GM21786 (cell line): Measurements from ENCODE around the gene SLIRP.
"Not testable (repeated sequence)": the region's sequence is repeated elsewhere in the genome, so short reads cannot be mapped to it uniquely, and the experiment has no call there.

ENCODE experiments used
- ATAC-seq: cut with Tn5 transposase; IDR thresholded peaks from one replicate; pipeline ENCODE4 v1.9.1; 2021; ENCODE audit not compliant: unreplicated experiment

The SLIRP gene

GRCh38 chr14:77741438-77741837 is 33.5 kb downstream of the SLIRP start:
- no peak for ATAC-seq

DNA sequence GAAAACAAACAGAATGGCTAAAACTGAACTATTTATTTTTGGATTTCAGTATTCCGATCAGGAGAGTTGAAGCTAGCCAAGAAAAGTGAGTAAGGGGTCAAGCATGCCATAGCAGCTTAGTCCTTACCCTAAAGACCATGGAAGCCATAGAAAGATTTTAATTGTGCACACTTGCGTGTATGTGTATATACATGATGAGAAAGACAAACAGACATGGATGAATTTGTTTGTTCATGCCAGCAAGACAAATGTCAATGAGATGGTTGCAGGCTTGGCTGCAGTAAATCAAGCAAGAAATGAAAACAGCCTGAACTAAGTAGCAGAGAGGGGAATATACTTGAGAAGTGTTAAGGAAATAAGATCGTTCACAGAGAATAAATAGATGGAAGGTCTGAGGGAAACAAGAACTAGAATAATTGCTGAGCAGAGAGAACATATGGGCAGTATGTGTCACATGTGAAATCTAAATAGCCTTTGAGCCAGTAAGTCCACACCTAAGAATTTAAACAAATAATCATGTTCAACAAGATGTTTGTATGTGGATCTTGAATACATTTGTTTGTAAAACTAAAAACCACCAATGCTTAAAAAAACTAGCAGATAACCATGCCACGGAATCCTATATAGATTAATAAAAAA is 38.3 kb downstream of the SLIRP start:
- no peak for ATAC-seq

GRCh38 chr14:77747425-77747824 is 39.5 kb downstream of the SLIRP start:
- ATAC-seq: not testable (repeated sequence)

DNA sequence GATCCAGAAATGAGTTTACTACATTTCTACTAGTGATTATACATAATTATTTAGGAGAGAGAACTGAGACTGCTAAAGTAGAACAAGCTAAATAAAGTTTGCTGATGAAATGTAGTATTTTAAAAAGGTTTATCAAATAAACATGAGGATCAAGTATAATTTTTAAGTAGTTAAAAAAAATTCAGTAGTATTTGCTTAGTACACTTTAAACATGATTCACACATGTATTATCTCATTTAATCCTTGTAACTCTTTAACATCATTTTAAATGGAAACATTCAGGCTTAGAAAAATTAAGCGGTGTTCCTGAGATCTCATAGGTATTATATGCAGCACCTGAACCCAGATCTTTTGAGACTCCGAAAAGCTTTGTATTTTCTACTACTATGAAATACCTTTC is 44.4 kb downstream of the SLIRP start:
- ATAC-seq: no peak

- no peak for ATAC-seq
These were observed 45.1 kb downstream of the SLIRP start for GRCh38 chr14:77752799-77753516.

- peak; percentile 96 for ATAC-seq
These were observed 52.7 kb downstream of the SLIRP start, which contains the start of gene SNW1 for GRCh38 chr14:77760381-77761204. SNW1 (minus strand) TSS chr14:77761156; CDS start chr14:77761127, 29 bp downstream.

- ATAC-seq: peak; percentile 15
These were observed 53.5 kb downstream of the SLIRP start for GRCh38 chr14:77761205-77761931.

GRCh38 chr14:77763316-77763715 is 55.4 kb downstream of the SLIRP start:
- ATAC-seq: no peak

GRCh38 chr14:77763978-77764377 is 56.1 kb downstream of the SLIRP start:
- no peak for ATAC-seq
